Inferior parietal cortex (tissue), 1 donor: Measurements from ENCODE around the gene PTPRK.

ENCODE experiments used
- DNase-seq: peaks from one replicate; pipeline ENCODE4 v3.0.0-alpha.2; 2016; ENCODE audit errors: extremely low spot score

PTPRK gene

GRCh38 chr6:127963495-127963894, 556.9 kb downstream of the PTPRK start:
- no peak for DNase-seq

GRCh38 chr6:127959869-127960268, 560.5 kb downstream of the PTPRK start:
- no peak for DNase-seq

- no peak for DNase-seq
Measured at GRCh38 chr6:127956956-127957355, 563.4 kb downstream of the PTPRK start.

GRCh38 chr6:127956260-127956888, 564.0 kb downstream of the PTPRK start:
- no peak for DNase-seq

GRCh38 chr6:127954082-127954481, 566.3 kb downstream of the PTPRK start:
- DNase-seq = no peak

- DNase-seq = no peak
Measured at GRCh38 chr6:127952831-127953230, 567.6 kb downstream of the PTPRK start.

DNA sequence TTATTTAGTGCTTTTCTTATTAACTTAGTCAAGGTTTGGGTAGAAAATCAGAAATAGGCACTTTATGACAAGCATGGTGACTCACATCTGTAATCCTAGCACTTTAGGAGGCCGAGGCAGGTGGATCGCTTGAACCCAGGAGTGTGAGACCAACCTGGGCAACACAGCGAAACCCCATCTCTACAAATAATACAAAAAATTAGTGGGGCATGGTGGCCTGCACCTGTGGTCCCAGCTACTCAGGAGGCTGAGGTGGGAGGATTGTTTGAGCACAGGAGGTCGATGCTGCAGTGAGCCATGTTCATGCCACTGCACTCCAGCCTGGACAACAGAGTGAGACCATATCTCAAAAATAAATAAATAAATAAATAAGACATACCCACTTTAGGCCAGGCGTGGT, 568.2 kb downstream of the PTPRK start:
- no peak for DNase-seq

DNA sequence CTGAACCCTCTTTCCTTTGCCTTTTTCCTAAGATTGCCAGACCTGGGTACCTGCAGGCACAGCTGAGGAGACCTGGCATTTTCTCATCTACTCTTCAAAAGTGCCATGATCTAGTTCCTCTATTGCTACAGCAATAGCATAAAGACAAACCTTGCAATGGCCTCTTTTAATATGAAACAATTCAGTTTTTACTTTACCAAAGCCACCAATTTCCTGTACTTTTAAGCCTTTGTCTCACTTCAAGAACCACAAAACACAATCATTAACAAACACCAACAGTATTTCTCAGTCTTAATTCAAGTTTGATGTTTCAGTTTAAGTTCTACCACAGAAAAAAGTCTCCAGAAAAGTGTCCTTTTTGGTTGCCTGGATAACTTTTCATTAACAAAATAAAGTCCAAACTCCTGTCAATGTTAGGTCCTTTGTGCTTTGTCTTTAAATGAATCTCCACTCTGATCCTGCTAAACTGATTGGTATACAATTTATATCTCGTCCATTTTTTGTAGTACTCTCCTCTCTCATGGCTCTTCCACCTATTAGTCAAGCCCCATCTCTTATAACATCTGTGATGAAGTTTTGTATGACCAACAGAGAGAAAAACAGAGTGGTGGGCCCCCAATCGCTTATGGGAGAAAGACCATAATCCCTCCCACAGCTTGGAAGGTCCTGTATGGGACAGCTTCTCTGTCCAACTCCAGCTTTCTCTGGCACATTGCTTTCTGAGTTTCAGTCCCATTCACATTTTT, 569.1 kb downstream of the PTPRK start:
- no peak for DNase-seq

DNA sequence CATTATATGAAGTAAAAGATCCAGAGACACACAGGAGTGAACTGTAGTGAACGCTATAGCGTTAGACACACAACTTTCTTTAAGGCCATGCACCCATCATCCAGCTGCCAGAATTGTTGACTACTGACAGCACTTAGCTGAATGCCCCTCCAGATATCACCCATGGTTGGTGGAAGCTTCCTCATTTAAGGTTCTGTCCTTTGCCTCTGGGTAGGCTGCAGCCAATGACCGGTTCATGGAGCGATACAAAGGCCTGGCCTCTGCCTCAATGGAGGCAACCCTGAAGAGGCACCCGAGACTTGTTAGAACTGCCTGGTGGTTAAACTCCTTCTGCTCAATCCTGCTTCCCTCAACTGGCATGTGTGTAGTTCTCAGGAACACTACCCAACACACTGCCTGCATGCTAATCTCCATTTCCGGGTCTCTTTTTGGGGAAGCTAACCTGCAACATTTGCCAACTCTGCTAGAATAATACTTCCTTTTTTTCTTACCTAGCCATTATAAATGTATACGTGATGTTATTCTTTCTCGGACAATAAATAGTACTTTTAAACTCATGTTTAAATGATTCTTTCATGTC, 569.7 kb downstream of the PTPRK start:
- no peak for DNase-seq

DNA sequence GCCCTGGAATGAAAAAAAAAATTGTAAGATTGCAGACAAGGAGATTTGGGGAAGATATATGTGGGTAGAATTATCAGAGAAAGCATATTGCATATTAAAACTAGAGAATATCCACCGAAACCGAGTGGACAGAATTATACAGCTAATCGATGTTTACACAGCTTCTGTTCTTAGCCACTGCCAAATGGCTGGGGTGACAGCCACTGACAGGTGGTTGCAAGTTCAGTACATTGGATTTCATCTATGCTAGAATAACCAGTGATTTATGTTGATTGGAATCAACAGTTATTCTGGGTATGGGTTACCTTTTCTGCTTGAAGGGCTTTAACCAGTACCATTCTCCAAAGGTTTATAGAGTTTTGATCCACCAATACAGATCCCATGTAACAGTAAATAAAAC, 571.1 kb downstream of the PTPRK start:
- DNase-seq = no peak

DNA sequence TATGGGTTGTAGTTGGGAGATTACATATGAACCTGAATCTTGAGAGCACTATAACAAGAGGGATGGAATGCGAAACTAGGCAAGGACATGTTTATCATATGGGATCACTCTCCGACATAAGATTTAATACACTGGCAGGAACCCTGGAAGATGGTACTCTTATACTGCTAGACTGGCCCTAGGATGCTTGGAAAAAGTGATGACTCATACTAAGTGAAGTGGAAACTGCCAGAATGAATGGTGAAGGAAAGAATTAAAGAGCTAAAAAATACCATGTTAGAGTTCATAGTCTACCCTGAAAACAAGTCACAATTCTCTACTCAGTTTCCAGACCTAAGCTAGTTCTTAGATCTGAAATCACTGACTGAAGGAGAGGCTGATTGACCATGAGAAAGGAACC, 574.0 kb downstream of the PTPRK start:
- no peak for DNase-seq

- DNase-seq = no peak
Measured at GRCh38 chr6:127945434-127946097, 574.8 kb downstream of the PTPRK start.

DNA sequence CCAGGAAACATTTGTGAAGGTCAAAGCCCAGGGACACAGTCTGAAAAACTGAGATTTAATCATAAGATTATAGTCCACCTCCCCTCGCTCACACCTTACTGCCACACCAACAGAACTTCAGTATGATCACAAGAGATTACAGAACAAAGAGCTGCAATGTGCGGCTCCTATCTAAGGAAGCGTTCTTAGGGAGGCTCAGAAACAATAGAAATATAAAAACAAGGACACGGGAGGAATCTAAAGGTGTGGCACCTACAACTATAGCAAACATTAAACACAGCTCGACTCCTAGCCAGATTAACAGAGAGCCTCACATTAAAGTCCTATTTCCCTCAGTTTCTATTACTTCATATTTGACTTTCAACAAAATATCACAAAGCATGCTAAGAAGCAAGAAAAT, 579.2 kb downstream of the PTPRK start:
- no peak for DNase-seq

DNA sequence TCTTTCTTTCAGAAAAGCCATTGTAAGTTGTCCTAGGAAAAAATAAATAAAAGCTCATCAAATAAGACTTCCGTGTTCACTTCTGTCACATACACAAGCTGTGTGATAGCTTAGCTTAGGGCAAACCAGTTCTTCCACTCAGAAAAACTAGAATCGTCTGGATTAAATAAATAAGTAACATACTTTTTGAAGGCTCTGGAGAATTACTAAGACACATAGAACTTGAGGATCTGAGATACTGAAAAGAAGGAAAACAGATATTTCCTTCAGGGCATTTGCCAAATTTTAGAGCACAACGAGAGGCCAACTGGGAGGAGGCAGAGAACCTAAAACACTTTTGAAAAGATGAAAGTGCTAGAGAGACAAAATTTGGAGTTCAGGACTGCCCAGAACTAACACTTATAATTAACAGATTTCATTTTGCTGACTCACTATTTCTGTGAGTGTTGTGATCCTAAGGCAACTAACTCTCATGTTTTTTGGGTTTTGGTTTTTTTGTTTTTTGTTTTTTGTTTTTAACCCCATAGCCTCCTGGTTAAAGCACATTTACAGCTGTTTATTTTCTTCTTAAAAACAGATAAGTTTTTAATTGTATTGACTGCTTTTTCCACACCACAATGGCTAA, 580.8 kb downstream of the PTPRK start:
- DNase-seq = no peak

DNA sequence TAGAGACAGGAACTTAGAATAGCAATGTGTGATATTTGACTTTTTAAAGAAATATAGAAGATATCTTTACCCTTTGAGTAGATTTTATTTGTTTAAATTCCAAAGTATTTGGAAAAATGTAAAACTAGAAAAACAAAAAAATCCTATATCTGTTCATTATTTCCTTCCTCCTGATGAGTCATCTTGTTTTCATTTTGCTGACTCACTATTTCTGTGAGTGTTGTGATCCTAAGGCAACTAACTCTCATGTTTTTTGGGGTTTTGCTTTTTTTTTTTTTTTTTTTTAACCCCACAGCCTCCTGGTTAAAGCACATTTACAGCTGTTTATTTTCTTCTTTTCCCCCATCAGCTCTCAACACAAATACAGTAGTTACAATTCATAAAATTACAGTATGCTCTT, 581.7 kb downstream of the PTPRK start:
- no peak for DNase-seq

GRCh38 chr6:127937747-127938146, 582.7 kb downstream of the PTPRK start:
- no peak for DNase-seq

DNA sequence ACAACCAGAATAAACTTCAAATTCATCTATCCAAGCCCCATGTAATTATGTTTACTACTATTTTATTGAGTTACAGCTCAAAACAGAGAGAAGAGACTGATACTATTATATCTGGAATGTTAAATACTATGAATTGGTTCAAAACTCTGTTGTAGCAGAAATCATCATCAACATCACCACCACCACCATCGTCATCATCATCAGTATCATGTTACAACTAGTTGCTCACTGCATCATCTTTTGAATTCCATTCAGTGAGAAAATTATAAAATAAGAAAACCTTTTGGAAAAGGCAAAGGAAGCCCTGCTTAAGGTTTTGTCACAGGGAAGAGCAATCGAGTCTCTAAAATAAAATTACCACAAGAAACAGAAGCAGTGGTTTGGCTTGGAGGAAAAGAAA, 583.3 kb downstream of the PTPRK start:
- no peak for DNase-seq

- DNase-seq = no peak
Measured at GRCh38 chr6:127934956-127935355, 585.4 kb downstream of the PTPRK start.

DNA sequence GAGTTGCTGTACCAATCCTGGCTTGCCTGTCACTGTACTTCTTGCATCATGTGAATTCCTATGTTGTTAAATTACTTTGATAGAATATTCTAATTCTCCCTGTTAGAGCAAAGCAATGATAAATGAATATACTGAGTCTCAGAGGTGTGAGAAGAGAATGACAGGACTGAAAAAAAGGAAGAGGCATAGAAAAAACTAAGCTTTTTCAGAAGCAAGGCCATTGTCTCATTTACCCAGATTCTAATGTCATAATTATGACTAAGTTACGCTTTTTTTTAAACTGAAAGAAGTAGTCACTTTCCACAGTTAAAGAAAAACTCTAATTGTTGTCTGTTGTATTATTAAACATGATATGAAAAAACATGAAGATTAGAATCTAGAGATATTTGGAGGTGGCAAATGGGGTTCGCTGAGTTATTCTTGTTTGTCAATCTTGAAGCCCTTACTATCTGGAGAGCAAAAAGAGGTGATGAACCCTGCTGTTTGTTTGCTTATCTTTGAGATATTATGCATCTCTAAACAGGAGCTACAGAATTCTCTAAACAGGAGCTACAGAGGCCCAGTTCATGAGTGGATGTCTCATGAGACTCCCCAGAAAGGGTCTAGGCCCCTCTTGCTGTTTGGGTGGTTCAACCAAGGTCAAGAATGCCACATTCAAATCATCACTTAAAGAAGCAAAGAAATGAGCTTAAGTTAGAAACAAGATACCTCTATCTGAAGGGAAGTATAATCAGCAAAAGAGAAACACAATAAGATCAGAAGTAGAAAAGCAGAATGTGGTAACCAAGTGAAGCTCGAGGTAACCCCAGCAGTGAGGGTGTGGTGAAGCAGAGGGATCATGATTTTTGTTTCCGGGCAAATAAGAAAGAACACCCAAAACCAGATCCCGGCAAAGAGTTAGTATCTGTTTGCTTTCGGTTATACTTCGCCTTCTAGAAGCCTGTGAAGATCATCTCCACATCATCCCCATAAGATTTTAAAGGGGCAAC, 586.3 kb downstream of the PTPRK start:
- no peak for DNase-seq

DNA sequence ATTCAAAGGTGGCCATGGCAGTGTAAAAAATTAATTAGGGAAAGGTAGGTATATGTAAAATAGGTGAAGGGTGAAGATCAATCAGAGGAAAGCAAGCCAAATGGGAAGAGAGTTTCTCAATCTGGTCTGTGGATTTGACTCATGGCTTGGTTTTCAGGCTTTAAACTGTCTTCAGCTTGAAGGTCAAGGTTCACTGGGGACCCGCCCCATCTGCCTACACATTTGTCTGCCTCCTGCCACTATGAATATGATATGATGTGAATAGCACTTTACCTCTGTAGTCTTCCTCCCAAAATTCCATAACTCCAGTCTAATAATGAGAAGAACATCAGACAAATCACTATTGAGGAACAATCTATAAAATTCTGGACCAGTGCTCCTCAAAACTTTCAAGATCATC, 587.3 kb downstream of the PTPRK start:
- DNase-seq = no peak

DNA sequence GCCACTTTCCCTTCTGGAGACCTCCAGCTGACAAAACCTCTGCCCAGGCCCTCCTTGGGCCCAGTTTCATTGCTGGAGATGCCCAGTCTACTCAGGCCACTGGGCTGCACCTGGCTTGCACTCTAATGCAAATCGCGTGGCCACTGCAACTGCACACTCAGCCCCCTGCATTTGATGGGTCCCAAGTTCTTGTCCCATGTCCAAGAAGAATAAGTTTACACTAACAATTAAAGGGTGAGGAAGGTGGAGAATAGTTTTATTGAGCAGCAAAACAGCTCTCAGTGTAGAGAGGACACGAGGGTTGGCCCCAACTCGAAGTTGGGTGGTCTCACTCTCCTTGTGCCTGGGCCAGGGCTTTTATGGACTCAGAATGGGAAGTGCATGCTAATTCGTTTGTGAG, 587.7 kb downstream of the PTPRK start:
- no peak for DNase-seq
